ENCODE measurements around the gene PCARE.

PCARE gene

DNA sequence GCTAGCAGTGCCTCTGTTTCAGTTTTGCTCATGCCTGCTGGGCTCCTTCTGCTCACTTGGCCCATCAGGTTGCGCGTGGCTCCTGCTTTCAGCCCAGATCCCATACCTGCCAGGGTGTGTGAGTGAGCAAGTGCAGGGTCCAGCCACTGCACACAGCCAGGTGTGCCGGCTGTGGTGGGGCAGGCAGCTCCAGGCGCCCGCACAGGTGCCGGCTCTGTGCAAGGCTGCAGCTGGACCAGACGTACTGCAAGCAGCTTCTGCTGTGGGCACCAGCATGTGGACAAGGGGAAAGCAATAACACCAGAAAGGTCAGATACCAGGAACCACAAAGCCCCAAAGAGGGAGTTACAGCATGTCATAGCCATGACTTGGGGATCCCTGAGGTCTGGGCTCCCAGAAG lies 5.6 kb upstream of the PCARE start:
- H3K27ac ChIP-seq (replicated peaks): no peak overlapping the region
- no peak overlapping the region for H3K4me3 ChIP-seq (replicated peaks; ENCODE audit: insufficient read depth, low read length)
- no peak for DNase-seq (ENCODE audit: low read depth in 1 of 2, low spot score in 1 of 2)
- H3K27me3 ChIP-seq (ENCODE audit: insufficient read depth, poor library complexity, severe bottlenecking): no peaks in the 10 kb centered on the region
- TF ChIP-seq GABPA (IDR thresholded peaks at IDR 0.05; ENCODE audit: low read depth) (no peak), POLR2AphosphoS5 (IDR thresholded peaks at IDR 0.05; ENCODE audit: low read depth) (no peak), SPI1 (IDR thresholded peaks at IDR 0.05; ENCODE audit: borderline replicate concordance, low read depth) (no peak)
- TF ChIP-seq, protein P1, sequence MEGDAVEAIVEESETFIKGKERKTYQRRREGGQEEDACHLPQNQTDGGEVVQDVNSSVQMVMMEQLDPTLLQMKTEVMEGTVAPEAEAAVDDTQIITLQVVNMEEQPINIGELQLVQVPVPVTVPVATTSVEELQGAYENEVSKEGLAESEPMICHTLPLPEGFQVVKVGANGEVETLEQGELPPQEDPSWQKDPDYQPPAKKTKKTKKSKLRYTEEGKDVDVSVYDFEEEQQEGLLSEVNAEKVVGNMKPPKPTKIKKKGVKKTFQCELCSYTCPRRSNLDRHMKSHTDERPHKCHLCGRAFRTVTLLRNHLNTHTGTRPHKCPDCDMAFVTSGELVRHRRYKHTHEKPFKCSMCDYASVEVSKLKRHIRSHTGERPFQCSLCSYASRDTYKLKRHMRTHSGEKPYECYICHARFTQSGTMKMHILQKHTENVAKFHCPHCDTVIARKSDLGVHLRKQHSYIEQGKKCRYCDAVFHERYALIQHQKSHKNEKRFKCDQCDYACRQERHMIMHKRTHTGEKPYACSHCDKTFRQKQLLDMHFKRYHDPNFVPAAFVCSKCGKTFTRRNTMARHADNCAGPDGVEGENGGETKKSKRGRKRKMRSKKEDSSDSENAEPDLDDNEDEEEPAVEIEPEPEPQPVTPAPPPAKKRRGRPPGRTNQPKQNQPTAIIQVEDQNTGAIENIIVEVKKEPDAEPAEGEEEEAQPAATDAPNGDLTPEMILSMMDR (IDR thresholded peaks at IDR 0.05; ENCODE audit: insufficient read depth, low read length): no peak
- TF ChIP-seq, protein P2, sequence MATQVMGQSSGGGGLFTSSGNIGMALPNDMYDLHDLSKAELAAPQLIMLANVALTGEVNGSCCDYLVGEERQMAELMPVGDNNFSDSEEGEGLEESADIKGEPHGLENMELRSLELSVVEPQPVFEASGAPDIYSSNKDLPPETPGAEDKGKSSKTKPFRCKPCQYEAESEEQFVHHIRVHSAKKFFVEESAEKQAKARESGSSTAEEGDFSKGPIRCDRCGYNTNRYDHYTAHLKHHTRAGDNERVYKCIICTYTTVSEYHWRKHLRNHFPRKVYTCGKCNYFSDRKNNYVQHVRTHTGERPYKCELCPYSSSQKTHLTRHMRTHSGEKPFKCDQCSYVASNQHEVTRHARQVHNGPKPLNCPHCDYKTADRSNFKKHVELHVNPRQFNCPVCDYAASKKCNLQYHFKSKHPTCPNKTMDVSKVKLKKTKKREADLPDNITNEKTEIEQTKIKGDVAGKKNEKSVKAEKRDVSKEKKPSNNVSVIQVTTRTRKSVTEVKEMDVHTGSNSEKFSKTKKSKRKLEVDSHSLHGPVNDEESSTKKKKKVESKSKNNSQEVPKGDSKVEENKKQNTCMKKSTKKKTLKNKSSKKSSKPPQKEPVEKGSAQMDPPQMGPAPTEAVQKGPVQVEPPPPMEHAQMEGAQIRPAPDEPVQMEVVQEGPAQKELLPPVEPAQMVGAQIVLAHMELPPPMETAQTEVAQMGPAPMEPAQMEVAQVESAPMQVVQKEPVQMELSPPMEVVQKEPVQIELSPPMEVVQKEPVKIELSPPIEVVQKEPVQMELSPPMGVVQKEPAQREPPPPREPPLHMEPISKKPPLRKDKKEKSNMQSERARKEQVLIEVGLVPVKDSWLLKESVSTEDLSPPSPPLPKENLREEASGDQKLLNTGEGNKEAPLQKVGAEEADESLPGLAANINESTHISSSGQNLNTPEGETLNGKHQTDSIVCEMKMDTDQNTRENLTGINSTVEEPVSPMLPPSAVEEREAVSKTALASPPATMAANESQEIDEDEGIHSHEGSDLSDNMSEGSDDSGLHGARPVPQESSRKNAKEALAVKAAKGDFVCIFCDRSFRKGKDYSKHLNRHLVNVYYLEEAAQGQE (IDR thresholded peaks at IDR 0.05; ENCODE audit: insufficient replicate concordance, low read depth): no peak

DNA sequence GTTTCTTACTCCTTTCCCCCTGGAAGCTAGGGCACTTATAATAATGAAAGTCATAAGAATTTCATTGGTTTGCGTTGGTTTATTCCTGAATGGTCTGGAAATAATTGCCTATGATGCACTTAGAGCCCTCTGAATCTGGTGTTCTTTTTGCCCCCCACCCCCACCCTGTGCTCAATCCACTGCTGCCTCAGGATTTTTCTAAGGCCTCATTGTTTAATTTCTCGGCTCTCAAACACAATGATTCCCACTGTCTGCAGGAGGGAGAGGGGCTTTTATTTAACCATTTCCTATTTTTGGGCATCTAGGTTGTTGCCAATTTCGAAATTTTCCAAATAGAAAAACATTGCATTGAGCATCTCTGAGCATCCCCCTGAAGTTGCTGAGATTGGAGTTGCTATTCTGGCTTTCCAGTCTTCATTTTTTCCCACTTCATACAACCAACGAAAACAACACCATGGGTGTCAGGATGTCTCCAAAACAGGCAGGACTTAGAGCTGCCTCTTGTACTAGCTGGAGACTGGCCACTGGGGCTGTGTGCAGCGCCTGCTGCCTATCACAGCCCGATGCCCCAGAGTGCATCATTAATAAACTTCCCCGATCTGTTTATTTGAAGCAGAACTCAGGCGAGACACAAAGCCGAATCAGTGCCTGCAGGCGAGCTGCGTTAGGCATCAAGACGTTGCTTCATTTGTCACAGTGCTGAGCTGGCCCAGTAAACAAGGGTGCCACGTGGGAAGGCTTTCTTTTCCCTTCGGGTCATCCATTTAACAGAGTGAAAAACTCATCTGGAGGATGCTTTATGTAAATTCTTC lies 1.8 kb upstream of the PCARE start:
- no peak overlapping the region for H3K27ac ChIP-seq (replicated peaks)
- TF ChIP-seq SPI1 (IDR thresholded peaks at IDR 0.05; ENCODE audit: borderline replicate concordance, low read depth): no peak
- TF ChIP-seq POLR2AphosphoS5 (IDR thresholded peaks at IDR 0.05; ENCODE audit: low read depth): no peak
- TF ChIP-seq GABPA (IDR thresholded peaks at IDR 0.05; ENCODE audit: low read depth): no peak
- TF ChIP-seq, protein P2 (IDR thresholded peaks at IDR 0.05; ENCODE audit: insufficient replicate concordance, low read depth): no peak
- TF ChIP-seq, protein P1 (IDR thresholded peaks at IDR 0.05; ENCODE audit: insufficient read depth, low read length): no peak
- no peak for DNase-seq (ENCODE audit: low read depth in 1 of 2, low spot score in 1 of 2)
- no peaks in the 10 kb centered on the region for H3K27me3 ChIP-seq (ENCODE audit: insufficient read depth, poor library complexity, severe bottlenecking)
- H3K4me3 ChIP-seq (replicated peaks; ENCODE audit: insufficient read depth, low read length): no peak overlapping the region

DNA sequence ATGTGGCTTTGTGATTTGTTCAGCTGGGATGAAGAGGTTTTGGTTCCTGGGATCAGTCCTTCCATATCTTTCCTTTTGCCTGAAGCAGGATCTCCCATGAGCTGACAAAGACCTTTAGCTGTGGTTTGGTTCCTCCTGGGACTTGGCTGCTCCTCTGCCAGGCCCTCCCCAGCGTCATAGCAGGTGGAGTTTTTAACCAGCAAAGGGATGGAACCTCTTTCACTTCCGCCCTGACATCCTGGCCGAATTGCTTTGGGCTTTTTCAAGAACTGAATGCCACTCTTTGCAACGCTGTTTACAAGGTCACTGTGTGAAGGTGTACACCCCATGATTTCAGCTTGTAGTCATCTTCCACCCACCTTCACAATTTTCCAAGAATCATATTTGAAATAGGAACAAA lies 390 bp downstream of the PCARE start:
- DNase-seq (ENCODE audit: low read depth in 1 of 2, low spot score in 1 of 2): no peak
- TF ChIP-seq POLR2AphosphoS5 (IDR thresholded peaks at IDR 0.05; ENCODE audit: low read depth): no peak
- TF ChIP-seq, protein P2 (IDR thresholded peaks at IDR 0.05; ENCODE audit: insufficient replicate concordance, low read depth): no peak
- no peak for TF ChIP-seq GABPA (IDR thresholded peaks at IDR 0.05; ENCODE audit: low read depth)
- no peak for TF ChIP-seq SPI1 (IDR thresholded peaks at IDR 0.05; ENCODE audit: borderline replicate concordance, low read depth)
- TF ChIP-seq, protein P1 (IDR thresholded peaks at IDR 0.05; ENCODE audit: insufficient read depth, low read length): no peak

More for the DNA sequence above, 390 bp downstream of the PCARE start:
- H3K27ac ChIP-seq (replicated peaks): no peak overlapping the region
- H3K27me3 ChIP-seq (ENCODE audit: insufficient read depth, poor library complexity, severe bottlenecking): no peaks in the 10 kb centered on the region
- no peak overlapping the region for H3K4me3 ChIP-seq (replicated peaks; ENCODE audit: insufficient read depth, low read length)

Measured in HL-60 (cell line).